ENCODE data around the gene TEX2. TPM values are rescaled to one million over a fixed set of nuclear protein-coding genes. Genes with fewer than 3 reads are reported as not detected.
A peak's percentile ranks its signal among the peaks of the same experiment; 100 is the strongest.

TEX2 gene
- total and polyA plus RNA-seq, 9 of the 15 experiments (the other 6 are each of a cell fraction or from before 2014, with no cell fraction given) = 4.1 to 27.6 (median 19.3) TPM

- TF ChIP-seq ZNF384 (IDR thresholded peaks at IDR 0.05; ENCODE audit: low read depth, low read length) (no peak), CBX5 (IDR thresholded peaks at IDR 0.05; ENCODE audit: borderline replicate concordance, low read depth) (no peak)
Observed at GRCh38 chr17:64103391-64104364, 159.4 kb downstream of the TEX2 start (continued).

GRCh38 chr17:64102627-64103390 is 160.3 kb downstream of the TEX2 start:
- ATAC-seq = no peak
- TF ChIP-seq C11orf30 (IDR thresholded peaks at IDR 0.05; ENCODE audit: low read depth) = peak; percentile 65; the same call in 1 of the 2 replicates
- TF ChIP-seq ZBTB5 (IDR thresholded peaks at IDR 0.05) = no peak
- TF ChIP-seq MAFG (tag; conservative IDR thresholded peaks at IDR 0.05) = 0 out of 2 replicates have a peak, but pooled peaks have one; percentile 28
- TF ChIP-seq ZNF316 (IDR thresholded peaks at IDR 0.05) = peak; percentile 75
- no peak overlapping the region for H3K4me3 ChIP-seq
- WGBS (ENCODE audit: insufficient coverage, low coverage, missing lambda C conversion rate) = 57% methylated on average over 7 of the region's 7 CpGs
- no peaks in the 10 kb centered on the region for H3K9me1 ChIP-seq (ENCODE audit: control insufficient read depth, insufficient read depth, low read length)
- no peaks in the 10 kb centered on the region for H3K27me3 ChIP-seq (ENCODE audit: control insufficient read depth in 2 of 2, insufficient read depth in 2 of 2, low read length in 2 of 2)
- H4K20me1 ChIP-seq (replicated peaks; ENCODE audit: control insufficient read depth, insufficient read depth, low read length) = no peaks in the 10 kb centered on the region
- peak; percentile 19 for FAIRE-seq
- in situ Hi-C loops (cut with MboI) = no loop called here
- H3K4me2 ChIP-seq (ENCODE audit: insufficient read depth, low read length) = no peak overlapping the region
- intact Hi-C loops (cut with micrococcal nuclease) = no loop called here
- no peaks in the 10 kb centered on the region for H3K36me3 ChIP-seq (ENCODE audit: control insufficient read depth, insufficient read depth, low read length)
- ChIA-PET POLR2A (no interaction called here), CTCF (ENCODE audit: low intra/inter-chr PET ratio) (no interaction called here)
- no peaks in the 10 kb centered on the region for H3K79me2 ChIP-seq (ENCODE audit: control insufficient read depth, insufficient read depth, low read length)
- H2AFZ ChIP-seq (ENCODE audit: low read depth, low read length) = no peak overlapping the region
- no peak overlapping the region for H3K27ac ChIP-seq (ENCODE audit: extremely low read depth, low read depth, low read length)
- H3K4me1 ChIP-seq (replicated peaks in 1 of 2; ENCODE audit: control insufficient read depth in 2 of 2, insufficient read depth in 2 of 2, low read length in 2 of 2) = peaks cover 0 to 8% of the 10 kb centered on the region in 2 experiments; a peak in 1 of 5 replicates
- no peak for DNase-seq (ENCODE audit: extremely low read depth in 1 of 4, low spot score in 3 of 4)
- no peak overlapping the region for H3K9ac ChIP-seq (ENCODE audit: insufficient read depth in 1 of 2, low read depth in 2 of 2, low read length in 2 of 2)
- no peaks in the 10 kb centered on the region for H3K9me3 ChIP-seq (replicated peaks; ENCODE audit: control insufficient read depth, insufficient read depth, low read depth, low read length)
- no TSS peak for BruUV-seq (replicated peaks)
